PC-9 (cell line): ENCODE measurements around the gene ALDH1A3.

Source experiments
- EZH2 ChIP-seq: fragments of 200-600 bp; sonication (generic); IDR thresholded peaks from 2 replicates; pipeline ENCODE4 v1.8.0; 2017; ENCODE audit warnings: antibody characterized with exemption, low read depth
- TF ChIP-seq, protein P1 (sequence below): fragments of 200-600 bp; sonication (generic); conservative IDR thresholded peaks from 2 replicates; pipeline ENCODE4 v1.6.1; 2017; ENCODE audit warnings: mixed run types, antibody characterized with exemption, mild to moderate bottlenecking, moderate library complexity

DNA sequence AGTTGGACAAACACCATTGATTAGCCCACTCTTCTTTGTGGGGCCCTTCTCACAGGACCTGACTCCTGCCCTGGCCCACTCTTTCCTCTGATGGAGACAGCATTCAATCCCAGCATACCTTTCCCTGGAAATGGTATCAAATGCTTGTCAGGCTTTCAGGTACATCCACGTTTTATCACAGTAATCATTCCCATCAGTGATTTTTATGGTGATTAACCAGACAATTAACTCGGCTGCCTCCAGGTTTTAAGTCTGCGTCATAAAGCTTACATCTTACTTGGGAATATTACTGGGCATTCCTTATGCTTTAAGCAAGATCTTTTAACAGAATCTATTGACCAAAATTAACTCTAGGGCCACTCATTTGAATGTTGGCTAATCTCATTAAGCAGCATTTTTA lies 72.9 kb downstream of the ALDH1A3 start:
- TF ChIP-seq, protein P1, sequence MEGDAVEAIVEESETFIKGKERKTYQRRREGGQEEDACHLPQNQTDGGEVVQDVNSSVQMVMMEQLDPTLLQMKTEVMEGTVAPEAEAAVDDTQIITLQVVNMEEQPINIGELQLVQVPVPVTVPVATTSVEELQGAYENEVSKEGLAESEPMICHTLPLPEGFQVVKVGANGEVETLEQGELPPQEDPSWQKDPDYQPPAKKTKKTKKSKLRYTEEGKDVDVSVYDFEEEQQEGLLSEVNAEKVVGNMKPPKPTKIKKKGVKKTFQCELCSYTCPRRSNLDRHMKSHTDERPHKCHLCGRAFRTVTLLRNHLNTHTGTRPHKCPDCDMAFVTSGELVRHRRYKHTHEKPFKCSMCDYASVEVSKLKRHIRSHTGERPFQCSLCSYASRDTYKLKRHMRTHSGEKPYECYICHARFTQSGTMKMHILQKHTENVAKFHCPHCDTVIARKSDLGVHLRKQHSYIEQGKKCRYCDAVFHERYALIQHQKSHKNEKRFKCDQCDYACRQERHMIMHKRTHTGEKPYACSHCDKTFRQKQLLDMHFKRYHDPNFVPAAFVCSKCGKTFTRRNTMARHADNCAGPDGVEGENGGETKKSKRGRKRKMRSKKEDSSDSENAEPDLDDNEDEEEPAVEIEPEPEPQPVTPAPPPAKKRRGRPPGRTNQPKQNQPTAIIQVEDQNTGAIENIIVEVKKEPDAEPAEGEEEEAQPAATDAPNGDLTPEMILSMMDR: no peak
- TF ChIP-seq EZH2: no peak
